HG02973 (cell line): Measurements from ENCODE around the gene RNFT2.

Experiments used
- ATAC-seq: cut with Tn5 transposase; IDR thresholded peaks from one replicate; pipeline ENCODE4 v1.9.1; 2021; ENCODE audit warnings: moderate library complexity; ENCODE audit not compliant: unreplicated experiment

The RNFT2 gene

DNA sequence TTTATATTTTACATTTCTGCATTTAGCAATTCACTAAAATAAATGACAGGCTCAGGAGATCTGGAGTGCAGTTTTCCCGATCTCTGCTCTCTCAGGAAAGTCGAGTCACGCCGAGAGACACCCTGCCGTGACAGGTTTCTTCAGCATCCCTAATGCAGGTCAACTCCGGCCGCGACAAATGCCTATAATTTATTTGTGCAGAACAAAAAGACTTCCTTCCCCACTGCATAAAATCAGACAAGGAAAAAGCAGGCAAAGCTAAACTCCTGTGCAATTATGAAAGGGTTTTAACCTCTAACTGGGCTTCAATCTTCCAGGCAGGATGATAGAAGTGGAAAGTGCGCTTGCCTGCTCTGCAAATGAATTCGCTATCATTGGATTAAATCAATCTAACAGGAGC is 28.3 kb upstream of the RNFT2 start:
- no peak for ATAC-seq

DNA sequence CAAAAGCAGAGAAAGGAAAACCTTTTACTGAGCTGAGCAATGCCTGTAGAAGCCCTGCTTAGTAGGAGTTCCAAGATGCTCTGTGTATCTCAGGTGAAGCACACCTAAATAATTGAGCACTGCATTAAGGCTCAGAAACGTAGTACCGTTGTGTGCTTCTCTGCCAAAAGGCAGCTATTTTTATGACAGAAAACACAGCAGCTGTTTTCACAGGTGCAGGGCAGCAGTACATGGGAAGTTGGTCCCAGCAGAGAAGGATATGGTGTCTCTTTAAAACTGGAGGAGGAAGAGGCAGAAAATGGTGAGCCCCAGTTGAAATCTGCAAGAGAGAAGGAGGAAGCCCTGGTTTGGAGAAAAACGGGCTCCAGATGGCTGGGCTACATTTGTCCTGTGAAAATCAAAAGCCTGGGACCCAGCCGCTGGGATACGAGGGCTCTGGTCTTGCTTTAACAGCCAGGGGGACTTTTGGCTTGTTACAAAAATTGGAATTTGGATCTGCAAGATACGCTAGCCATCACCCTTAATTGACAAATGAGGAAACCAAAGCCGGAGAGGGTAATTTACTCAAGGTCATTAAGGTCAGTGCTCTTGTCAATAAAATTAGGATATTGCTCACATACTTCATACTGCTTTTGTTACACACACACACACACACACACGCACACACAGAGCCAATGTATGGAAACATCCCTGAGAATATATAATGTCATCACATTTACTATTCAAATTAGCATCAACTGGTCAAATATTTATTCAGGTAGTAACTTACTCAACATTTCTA is 27.6 kb upstream of the RNFT2 start:
- ATAC-seq = no peak

DNA sequence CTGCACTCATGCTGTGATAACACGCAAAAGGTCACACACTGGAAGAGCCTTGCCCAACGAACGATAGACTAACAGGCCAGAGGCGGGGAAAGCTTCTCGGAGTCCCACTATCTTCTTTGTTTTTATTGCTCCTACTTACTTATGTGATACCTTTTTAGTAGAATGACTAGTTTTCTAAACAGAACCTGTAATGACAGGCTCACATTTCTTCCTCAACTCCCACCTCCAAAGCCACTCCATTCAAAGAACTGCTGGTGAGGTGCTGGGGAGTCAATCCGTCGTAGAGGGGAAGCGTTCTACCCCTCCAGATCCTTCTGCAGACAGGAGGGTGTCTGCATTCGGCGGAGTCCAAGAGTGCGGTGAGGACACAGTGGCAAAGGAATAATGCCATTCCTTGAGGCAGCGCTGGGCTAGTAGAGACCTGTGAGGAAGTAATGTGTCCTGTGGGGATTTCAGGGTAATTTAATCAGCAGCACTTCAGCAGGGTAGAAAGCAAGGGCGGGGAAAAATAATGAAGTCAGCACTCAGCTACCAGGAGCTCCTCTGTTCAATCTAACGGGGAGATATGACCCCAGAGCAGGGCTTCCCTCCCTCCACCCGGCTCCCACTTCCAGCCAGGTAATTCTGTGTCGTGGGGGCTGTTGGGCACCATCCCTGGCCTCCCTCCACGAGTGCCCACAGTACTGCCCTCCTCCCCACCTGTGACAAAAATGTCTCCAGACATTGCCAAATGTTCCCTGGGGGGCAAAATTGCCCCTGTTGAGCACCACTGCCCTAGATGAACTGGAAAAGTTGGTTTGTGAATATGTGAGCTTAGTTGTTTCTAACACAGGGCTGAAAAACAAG is 25.4 kb upstream of the RNFT2 start:
- ATAC-seq = no peak

DNA sequence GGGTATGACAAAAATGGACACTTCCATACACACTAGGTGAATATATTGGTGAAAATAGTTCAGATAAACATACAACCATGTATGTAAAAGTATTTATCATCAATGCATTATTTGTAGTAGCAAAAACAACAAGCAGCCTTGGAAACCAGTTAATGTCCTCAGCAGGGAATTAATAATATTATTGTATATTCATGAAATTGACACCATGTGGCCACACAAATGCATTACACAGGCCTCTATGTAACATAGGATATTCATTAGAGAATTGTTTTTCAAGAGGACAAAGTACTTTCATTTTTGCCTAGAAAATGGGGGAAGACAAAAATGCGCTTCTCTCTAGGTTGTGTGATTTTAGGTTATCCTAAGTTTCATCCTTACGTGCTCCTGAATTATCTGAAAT is 24.6 kb upstream of the RNFT2 start:
- ATAC-seq = no peak

DNA sequence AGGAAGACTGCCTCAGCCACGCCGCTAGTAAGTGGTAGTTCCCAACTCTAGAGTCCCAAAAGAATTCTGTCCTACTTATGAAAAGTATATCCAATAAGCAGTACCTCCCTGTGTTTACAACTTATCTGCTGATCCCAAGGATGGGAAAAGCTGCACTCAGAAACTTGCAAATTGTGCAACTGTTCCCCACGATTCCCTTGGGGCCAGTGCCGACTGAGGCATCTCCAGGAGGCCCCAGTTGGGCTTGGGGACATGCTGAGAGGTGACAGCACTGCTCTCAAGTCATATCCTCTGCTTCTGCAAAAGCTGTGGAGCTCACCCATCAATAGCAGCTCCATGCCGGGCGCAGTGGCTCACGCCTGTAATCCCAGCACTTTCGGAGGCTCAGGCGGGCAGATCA is 23.9 kb upstream of the RNFT2 start:
- no peak for ATAC-seq

DNA sequence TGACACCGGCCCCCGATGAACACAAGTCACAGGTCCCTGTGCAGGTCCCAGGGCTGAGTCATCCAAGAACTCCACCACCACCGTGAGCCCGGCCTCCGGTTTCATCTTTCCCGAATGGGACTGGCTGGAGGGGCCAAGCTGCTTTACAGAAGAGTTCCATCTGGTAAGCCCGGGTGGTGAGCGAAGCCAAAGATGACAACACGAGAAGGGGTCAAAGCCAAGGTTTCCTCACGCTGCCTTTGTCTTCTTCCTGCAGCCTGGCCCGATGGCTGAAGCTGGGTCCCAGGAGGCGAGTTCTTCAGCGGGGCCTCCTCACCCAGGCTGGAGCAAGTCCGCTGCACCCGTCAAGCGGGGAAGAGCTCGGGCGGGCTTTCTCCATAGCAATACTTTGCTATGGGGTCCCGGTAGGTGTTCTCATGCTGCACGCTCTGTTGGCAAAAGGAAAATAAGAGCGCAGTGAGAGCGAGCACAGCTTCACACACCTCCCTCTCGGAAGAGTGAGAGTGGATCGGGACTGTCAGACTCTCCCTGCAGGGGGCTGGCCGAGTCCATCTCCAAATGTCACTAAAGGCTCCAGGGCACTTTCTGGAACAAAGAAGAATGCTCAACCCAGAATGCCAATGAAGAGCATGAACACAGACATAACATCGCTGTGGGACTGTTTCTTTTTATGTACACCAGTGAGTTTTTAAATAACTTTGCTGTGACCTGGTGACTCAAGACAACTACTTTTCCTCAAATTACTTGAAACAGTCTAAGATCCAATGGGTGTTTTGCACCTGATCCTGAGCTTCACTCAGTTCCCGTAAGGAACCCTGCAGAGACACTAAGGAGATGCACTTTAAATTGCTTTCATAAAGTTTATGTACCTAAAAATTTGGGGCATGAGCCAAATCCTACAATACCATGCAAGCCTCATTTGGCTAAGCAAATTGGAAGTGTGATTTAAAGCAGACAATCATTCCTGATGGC is 20.4 kb upstream of the RNFT2 start:
- ATAC-seq = no peak

DNA sequence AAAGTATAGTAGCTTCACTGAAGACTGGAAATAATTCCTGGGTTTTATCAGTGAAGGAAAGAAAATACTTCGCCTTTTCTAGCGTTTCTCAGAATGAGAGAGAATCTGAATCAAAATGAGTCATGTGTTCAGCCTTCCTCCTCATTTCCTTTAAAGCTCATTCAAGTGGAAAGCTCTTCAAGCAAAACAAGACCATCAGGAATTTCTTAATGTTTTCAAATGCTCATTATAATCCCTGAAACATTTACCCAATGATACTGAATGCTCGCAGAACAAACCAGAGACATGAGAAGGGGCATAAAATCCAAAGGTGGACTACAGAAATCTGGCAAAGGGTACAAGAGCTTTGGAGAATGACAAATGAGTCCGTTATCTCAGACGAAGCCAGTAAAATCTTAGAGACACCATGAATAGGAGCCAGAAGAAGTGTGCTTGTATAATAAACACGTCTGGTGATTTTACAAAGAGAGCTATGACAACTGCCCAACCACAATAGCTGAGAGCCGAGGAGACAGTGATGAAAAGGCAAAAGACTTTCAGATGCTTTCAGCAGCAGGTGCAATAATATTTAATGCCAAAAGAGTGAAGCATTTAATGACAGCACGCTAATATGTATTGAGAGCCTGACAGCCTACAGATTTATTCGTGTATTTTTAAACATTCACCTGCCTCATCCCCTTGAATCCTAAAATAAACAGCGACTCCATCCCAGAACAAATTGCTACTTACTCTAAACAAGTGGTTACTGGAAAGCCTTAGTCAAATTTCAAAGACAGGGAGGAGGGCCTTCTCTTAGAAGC is 19.3 kb upstream of the RNFT2 start:
- no peak for ATAC-seq

DNA sequence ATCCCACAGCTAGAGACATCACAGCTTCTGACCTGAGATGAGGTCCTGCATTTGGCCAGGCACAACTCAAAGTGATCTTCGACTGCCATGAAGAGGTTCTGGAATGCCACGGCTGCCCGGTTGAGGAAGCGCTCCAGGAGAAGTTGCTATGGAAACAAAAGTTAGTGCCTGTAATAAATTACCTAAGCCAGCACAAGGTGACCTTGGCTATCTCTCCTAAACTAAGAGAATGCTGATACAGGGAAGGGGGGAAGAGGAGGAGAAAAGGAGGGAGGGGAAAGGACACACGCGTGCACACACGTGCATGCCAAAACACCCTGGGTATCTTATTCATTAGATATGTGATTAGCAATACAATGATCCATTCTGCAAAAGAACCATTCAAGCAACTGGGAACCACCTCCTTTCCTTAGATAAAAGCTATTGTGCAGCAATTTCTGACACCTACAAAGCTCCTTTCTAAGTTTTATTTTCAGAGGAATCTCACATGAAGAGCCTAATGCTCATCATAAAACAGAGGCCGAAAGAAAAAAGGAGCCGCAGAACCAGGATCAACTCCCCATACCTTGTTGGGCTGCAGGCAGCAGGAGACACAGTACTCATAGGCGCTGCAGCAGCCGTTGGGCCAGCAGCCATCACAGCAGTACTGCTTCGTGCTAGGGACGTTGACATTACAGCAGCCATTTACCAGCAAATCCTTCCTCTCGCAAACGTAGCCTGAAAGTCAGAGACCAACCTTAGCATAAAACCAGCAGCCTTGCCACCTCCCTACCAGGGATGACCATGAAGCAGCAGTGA is 18.2 kb upstream of the RNFT2 start:
- ATAC-seq = no peak

DNA sequence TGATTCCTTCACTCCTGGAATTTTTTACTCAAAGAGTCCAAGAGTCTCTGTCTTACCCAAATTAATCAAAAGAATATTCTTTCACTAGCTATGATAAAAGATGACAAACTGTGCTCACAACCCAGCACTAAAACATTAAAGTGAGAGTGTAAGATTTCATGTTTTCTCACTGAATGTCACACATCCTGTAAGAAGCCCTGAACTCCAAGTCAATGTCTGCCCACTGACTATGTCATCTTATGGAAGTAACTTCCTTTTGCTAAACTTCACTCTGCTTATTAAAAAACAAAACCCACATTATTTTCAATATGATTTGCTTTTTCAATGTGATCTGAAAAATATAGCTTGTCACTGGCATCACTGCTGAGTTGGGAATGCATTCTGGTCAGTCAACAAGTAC is 15.9 kb upstream of the RNFT2 start:
- ATAC-seq = no peak

DNA sequence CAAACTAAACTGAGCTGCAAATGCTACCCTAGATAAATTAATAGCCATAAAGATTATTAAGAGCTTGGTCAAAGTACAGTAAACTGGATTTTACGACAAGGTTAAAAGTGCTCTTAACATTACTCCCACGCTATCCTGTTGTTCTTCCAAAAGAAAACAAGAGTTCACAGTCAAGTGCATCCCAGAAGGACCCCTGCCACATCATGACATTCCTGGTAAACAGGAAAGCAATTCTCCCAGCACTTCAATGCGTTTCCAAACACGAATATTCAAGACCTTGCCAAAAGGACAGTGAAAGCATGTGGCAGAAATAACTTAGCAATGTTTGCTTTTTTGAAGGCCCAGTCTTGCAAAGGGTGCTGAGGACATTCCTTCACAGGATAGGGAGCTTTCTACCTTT is 11.4 kb upstream of the RNFT2 start:
- no peak for ATAC-seq

DNA sequence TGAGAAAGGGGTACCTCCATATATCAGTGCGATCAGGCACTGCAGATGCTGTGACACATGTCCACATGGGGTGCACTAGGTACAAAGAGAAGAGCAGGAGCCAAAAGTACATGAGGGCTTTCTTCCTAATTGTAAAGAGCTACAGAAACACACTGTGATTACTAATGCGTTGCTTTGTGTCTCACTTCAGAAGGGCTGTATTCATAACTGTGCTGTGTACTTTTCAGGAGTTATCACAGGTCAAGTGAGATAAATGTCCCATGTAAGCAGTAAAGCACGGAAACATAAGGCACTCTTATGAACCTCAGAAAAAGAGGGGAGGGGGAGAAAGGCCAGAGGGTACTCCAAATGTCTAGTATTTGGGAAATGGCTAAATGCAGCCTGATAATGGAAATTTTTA is 10.9 kb upstream of the RNFT2 start:
- ATAC-seq = no peak

DNA sequence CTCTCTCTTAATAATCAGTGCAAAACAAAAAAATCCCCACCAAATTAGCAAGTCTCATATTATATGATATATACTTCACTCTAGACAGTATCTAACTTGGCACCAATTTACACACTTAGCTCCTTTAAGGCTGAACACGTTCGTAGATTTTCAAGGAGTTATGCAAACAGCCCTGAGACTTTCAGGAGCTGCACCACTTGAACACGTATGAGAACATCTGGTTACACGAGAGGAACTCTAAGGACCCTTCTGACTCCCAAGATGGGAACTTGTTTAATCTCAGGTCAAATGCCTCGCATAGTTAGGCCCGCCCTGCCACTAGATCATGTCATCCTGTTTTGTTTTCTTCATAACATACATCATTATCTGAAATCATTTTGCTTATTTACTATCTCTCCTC is 10.2 kb upstream of the RNFT2 start:
- no peak for ATAC-seq

DNA sequence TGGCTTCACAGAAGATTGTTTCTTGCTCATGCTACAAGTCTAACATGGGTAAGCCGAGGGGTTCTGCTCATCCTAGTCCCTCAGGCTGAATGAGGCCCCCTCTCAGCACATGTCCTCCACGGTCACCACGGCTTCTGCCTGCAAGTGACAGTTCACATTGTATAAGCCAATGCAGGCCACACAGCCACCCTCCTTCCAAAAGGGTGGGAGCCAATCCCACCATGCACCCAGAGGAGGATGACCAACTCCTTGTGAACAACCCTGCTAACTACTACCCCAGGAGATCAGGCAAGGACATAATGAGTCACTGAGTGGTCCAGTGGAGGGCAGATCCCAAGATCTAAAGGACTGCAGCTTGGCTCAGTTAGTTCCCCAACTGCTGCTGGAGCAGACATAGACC is 6.3 kb upstream of the RNFT2 start:
- no peak for ATAC-seq

DNA sequence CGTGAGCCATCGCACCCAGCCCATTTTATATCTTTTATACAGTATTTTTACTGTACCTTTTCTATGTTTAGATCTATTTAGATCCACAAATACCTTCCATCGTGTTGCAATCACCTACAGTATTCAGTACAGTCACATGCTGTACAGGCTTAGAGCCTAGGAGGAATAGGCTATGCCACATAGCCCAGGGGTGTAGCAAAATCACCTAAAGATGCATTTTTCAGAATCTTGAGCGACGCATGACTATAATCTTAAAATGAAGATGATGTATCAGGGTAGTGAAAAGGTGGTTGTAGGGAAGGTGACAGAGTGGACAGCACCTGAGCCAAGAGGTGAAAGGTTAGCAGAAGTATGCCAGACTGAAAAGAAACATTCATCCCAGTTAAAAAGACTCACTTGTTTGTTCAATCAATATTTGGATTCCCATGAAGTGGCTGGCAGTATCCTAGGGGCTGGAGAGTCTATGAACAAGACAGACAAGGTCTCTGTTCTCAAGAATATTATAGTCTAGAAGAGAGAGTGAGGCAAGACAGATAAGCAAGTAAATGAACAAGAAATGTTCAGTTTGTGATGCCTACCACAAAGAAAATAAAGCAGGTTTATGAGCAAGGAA is 3.9 kb upstream of the RNFT2 start:
- no peak for ATAC-seq

DNA sequence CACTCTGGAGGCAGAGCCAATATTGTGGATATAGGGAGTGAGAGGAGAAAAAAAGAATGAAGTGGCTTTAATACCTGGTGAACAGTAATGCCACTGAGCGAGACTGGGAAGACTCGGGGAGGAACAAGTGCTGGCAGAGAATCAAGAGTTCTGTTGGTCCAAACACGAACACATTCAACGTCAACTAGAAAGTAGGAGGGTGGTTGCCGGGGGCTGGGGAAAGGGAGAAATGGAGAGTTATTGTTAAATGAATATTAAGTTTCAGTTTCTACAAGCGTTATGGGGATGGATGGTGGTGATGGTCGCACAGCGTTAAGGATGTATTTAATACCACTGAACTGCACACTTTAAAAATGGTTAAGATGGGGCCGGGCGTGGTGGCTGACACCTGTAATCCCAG is 3.0 kb upstream of the RNFT2 start:
- no peak for ATAC-seq

DNA sequence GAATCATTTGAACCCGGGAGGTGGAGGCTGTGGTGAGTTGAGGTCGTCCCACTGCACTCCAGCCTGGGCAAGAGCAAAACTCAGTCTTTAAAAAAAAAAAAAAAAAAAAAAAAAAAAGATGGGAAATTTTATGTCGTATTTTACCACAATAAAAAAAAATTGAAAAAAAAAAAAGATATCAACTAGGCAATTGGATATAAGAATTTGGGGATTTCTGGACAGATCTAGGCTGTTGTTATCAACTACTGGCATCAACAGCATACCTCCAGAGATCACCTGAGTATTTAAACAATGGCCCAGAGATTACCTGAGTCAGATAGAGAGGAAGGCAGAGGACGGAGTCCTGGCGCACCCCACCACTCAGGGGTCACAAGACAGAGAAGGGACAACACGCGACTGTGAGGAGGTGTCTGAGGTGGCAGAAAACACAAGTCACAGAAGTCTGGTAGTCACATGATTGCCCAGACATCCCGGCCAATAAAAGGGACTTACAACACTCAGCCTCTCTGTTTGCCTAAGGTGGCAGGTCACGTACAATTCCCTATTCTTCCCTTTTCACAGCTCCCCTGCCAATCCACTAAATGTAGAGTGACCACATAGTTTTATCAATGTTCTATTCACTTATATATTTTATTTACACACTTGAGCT is 2.0 kb upstream of the RNFT2 start:
- no peak for ATAC-seq

DNA sequence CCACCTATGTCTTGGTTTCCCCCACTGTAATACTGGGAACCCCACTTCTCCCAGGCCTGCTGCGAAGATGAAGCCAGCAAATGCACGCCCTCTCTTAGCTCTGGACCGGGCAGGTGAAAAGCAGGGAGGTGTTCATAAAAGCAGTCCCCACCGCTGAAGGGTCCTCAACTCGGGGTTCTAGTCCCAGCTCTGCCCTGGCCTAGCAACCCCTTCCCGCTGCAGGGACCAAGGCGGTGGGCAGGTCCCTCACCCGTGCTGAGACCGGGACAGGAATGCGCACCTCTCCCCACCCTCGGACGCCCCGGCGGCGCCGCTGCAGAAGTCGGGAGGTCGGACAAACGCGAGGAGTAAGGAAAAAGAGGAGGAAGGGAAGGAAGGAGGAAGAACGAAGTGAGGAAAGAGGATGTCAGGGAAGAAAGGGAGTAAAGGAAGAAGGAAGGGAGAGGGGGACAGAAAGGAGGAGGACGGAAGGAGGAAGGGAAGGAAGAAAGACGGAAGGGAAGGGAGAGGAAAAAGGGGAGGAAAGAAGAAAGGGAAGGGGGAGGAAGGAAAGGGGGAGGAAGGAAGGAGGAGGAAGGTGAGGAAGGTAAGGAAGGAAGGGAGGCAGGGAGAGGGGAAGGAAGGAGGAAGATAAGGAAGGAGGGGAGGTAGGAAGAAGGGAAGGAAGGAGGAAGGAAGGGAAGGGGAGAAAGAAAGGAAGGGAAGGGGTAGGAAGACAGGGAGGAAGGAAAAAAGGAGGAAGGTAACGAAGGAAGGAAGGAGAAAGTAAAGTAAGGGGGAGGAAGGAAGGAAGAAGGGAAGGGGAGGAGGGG is 947 bp upstream of the RNFT2 start:
- no peak for ATAC-seq

DNA sequence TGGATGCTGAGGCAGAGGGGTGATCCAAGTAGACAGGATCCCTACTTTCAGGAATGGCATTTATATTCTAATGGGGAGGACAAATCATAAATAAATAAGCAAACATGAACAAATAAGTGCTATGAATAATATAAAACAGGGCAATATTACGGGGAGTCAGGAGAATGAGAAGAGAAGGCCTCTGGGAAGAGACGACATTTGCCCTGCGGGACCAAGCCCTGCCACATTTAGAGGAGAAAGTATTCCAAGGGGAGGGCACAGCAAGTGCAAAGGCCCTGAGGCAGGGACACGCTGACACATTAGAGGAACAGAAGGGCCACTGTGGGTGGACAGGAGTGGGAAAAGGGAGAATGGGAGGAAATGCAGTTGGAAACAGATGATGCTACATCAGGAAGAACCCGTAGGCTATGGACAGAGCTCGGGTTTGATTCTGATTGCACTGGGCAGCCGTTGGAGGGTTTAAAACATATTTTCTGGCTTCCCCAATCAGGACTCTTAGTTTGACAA is 1.3 kb downstream of the RNFT2 start:
- ATAC-seq = no peak
